HEK293 (cell line): Measurements from ENCODE around the gene ARHGAP23.

ENCODE experiments used
- CTCF ChIA-PET: fragments of 350-600 bp; formaldehyde crosslinking; extraction: SDS; loops from one replicate; lab custom pipeline; 2021; ENCODE audit warnings: antibody characterized with exemption; lab: Yijun Ruan, JAX
- POLR2A ChIA-PET: fragments of 300-600 bp; formaldehyde crosslinking; extraction: SDS; loops from one replicate; lab custom pipeline; 2020; ENCODE audit warnings: antibody characterized with exemption, inconsistent platforms; lab: Yijun Ruan, JAX
- H3K27ac ChIP-seq: fragments of 200-500 bp; sonication (Bioruptor generic); 2 replicates; pipeline ENCODE4 v1.5.1; 2014; ENCODE audit warnings: low read depth, low read length, control low read depth, inconsistent platforms; ENCODE audit errors: extremely low read depth
- H3K36me3 ChIP-seq, 2 experiments: fragments of 200-500 bp in 1 of 2; sonication (Bioruptor generic) in 1 of 2; 1 replicate in 1 of 2; 2 replicates in 1 of 2; pipeline ENCODE4 v1.5.1; 2014 to 2017; ENCODE audit warnings: inconsistent platforms in 2 of 2, low read length in 2 of 2; ENCODE audit not compliant: control insufficient read depth in 2 of 2, insufficient read depth in 1 of 2
- H3K4me1 ChIP-seq: fragments of 200-500 bp; sonication (Bioruptor generic); 2 replicates; pipeline ENCODE4 v1.5.1; 2014; ENCODE audit warnings: mild to moderate bottlenecking, low read length, inconsistent platforms; ENCODE audit not compliant: control insufficient read depth, insufficient read depth
- H3K4me3 ChIP-seq: 2 replicates; pipeline ENCODE4 v1.5.1; 2011; ENCODE audit warnings: low read depth, mild to moderate bottlenecking, control low read depth, low read length, moderate library complexity
- H3K9me3 ChIP-seq: fragments of 200-500 bp; sonication (Bioruptor generic); 2 replicates; pipeline ENCODE4 v1.5.1; 2014; ENCODE audit warnings: low read depth, low read length, inconsistent platforms; ENCODE audit not compliant: control insufficient read depth, insufficient read depth
- KLF17 ChIP-seq: fragments of 450-650 bp; formaldehyde crosslinking; IDR thresholded peaks from 2 replicates; pipeline ENCODE4 v1.5.1; 2016; ENCODE audit warnings: missing biosample characterization, missing genetic modification characterization
- PRDM10 ChIP-seq: fragments of 450-650 bp; formaldehyde crosslinking; IDR thresholded peaks from 2 replicates; pipeline ENCODE4 v1.5.1; 2016; ENCODE audit warnings: missing biosample characterization, missing genetic modification characterization
- SP2 ChIP-seq: fragments of 450-650 bp; formaldehyde crosslinking; IDR thresholded peaks from 2 replicates; pipeline ENCODE4 v1.5.1; 2016; ENCODE audit warnings: missing biosample characterization, missing genetic modification characterization
- TSHZ1 ChIP-seq: fragments of 450-650 bp; formaldehyde crosslinking; IDR thresholded peaks from 2 replicates; pipeline ENCODE4 v1.5.1; 2016; ENCODE audit warnings: missing biosample characterization, missing genetic modification characterization, borderline replicate concordance
- WT1 ChIP-seq: fragments of 450-650 bp; formaldehyde crosslinking; IDR thresholded peaks from 2 replicates; pipeline ENCODE4 v1.5.1; 2016; ENCODE audit warnings: missing biosample characterization, missing genetic modification characterization
- ZBTB10 ChIP-seq: fragments of 450-650 bp; formaldehyde crosslinking; IDR thresholded peaks from 2 replicates; pipeline ENCODE4 v1.5.1; 2016; ENCODE audit warnings: missing biosample characterization, missing genetic modification characterization
- ZBTB20 ChIP-seq: fragments of 450-650 bp; formaldehyde crosslinking; IDR thresholded peaks from 2 replicates; pipeline ENCODE4 v1.5.1; 2016; ENCODE audit warnings: missing biosample characterization, missing genetic modification characterization
- ZBTB26 ChIP-seq: fragments of 450-650 bp; formaldehyde crosslinking; optimal IDR thresholded peaks from 2 replicates; pipeline ENCODE3; 2016; ENCODE audit warnings: missing biosample characterization, mild to moderate bottlenecking, missing genetic modification characterization
- ZFHX2 ChIP-seq: fragments of 450-650 bp; formaldehyde crosslinking; conservative IDR thresholded peaks from 2 replicates; pipeline ENCODE4 v1.5.1; 2016; ENCODE audit warnings: missing biosample characterization, missing genetic modification characterization
- ZNF426 ChIP-seq: fragments of 450-650 bp; formaldehyde crosslinking; IDR thresholded peaks from 2 replicates; pipeline ENCODE4 v1.5.1; 2017; ENCODE audit warnings: missing biosample characterization, missing genetic modification characterization, mild to moderate bottlenecking, inconsistent platforms, moderate library complexity

The ARHGAP23 gene

GRCh38 chr17:38511150-38512108 lies 83.2 kb downstream of the ARHGAP23 start:
- Histone ChIP-seq H3K4me1 (no peaks in the 10 kb centered on the region), H3K9me3 (no peaks in the 10 kb centered on the region), H3K4me3 (no peak overlapping the region), H3K27ac (no peak overlapping the region), H3K36me3 (no peaks in the 10 kb centered on the region)
- CTCF ChIA-PET = interaction anchor here (0.5 to 11.1 kb wide), 9 partner anchors 19 to 163 kb away, joined by 3 to 128 read pairs (median 4); partner anchors contain the start of gene EPOP
- POLR2A ChIA-PET = interaction anchor here (0.7 kb wide), 1 partner anchor 48 kb away, joined by 4 read pairs; no protein-coding TSS in a partner anchor
- peak; percentile 41; the same call in 1 of the 2 replicates for TF ChIP-seq SP2 (tag by site-specific recombination)
- TF ChIP-seq KLF17 (tag by site-specific recombination) = no peak
- no peak for TF ChIP-seq ZBTB26 (tag by site-specific recombination)
- 0 out of 2 replicates have a peak, but pooled peaks have one; percentile 3 for TF ChIP-seq ZFHX2 (tag by site-specific recombination)
- 0 out of 2 replicates have a peak, but pooled peaks have one; percentile 35 for TF ChIP-seq TSHZ1 (tag by site-specific recombination)
- peak; percentile 25; the same call in 1 of the 2 replicates for TF ChIP-seq ZBTB10
- peak; percentile 55; the same call in 1 of the 2 replicates for TF ChIP-seq PRDM10 (tag by site-specific recombination)
- no peak for TF ChIP-seq ZNF426
- TF ChIP-seq WT1 (tag by site-specific recombination) = peak; percentile 75
- 0 out of 2 replicates have a peak, but pooled peaks have one; percentile 2 for TF ChIP-seq ZBTB20 (tag by site-specific recombination)
- TF ChIP-seq, all 188 proteins: peak for 7
